OCI-LY1 (cell line): ENCODE data around the gene ABI3.

ENCODE experiments used
- CTCF ChIP-seq: fragments of 200-600 bp; sonication (generic), shearing (Covaris generic); IDR thresholded peaks from 2 replicates; pipeline ENCODE4 v1.5.1; 2017; ENCODE audit warnings: mild to moderate bottlenecking, antibody characterized with exemption, low read length, moderate library complexity, mixed read lengths
- EZH2 ChIP-seq: fragments of 200-600 bp; sonication (generic), shearing (Covaris generic); IDR thresholded peaks from 2 replicates; pipeline ENCODE4 v1.8.0; 2017; ENCODE audit warnings: borderline replicate concordance, mixed run types, mild to moderate bottlenecking, antibody characterized with exemption, low read length, moderate library complexity, mixed read lengths

GRCh38 chr17:49229076-49229804, 18.7 kb downstream of the ABI3 start:
- TF ChIP-seq CTCF (no peak), EZH2 (no peak)
